Fibroblast of the aortic adventitia (primary cell): Measurements from ENCODE around the gene BPTF. TPM values are rescaled to one million over a fixed set of nuclear protein-coding genes. Genes with fewer than 3 reads are reported as not detected.
A peak's percentile ranks its signal among the peaks of the same experiment; 100 is the strongest.
"Not testable (repeated sequence)": the region's sequence is repeated elsewhere in the genome, so short reads cannot be mapped to it uniquely, and the experiment has no call there.

Source experiments
- DNase-seq: peaks from one replicate; pipeline ENCODE4 v3.0.0-alpha.2; 2010; ENCODE audit warnings: low read depth
- H3K4me3 ChIP-seq: 2 replicates; pipeline ENCODE4 v1.5.1; 2011; ENCODE audit warnings: low read depth, mild to moderate bottlenecking, control low read depth, low read length, moderate library complexity
- CTCF ChIP-seq: IDR thresholded peaks from 2 replicates; pipeline ENCODE4 v1.5.1; 2011; ENCODE audit warnings: mild to moderate bottlenecking, low read length, control low read depth, inconsistent platforms; ENCODE audit not compliant: insufficient read depth
- total RNA-seq: library from RNA; depleted of rRNA; stranded (reverse); fragments of >200 nt; gene quantifications from 2 replicates; pipeline ENCODE4 v1.2.3, GENCODE V29; 2012; ENCODE audit warnings: low replicate concordance

The BPTF gene
- total RNA-seq, 1 donor = 65.4 TPM

GRCh38 chr17:67801626-67802175 lies 23.6 kb upstream of the BPTF start:
- H3K4me3 ChIP-seq = no peak overlapping the region
- DNase-seq = no peak
- no peak for TF ChIP-seq CTCF

GRCh38 chr17:67810464-67810863 lies 14.8 kb upstream of the BPTF start:
- H3K4me3 ChIP-seq = no peak overlapping the region
- no peak for DNase-seq
- no peak for TF ChIP-seq CTCF

DNA sequence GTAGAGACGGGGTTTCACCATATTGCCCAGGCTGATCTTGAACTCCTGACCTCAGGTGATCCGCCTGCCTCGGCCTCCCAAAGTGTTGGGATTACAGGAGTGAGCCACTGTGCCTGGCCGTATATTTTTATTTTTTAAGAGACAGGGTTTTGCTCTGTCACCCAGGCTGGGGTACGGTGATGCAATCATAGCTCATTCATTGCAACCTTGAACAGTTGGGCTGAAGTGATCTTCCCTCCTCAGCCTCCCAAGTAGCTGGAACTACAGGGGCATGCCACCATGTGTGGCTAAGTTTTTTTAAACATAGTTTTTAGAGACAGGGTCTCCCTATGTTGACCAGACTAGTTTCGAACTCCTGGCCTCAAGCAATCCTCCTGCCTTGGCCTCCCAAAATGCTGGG lies 12.9 kb upstream of the BPTF start:
- not testable (repeated sequence) for H3K4me3 ChIP-seq, DNase-seq

- H3K4me3 ChIP-seq = no peak overlapping the region
- no peak for DNase-seq
- TF ChIP-seq CTCF = no peak
Observed at GRCh38 chr17:67813803-67814180, 11.5 kb upstream of the BPTF start.

GRCh38 chr17:67818110-67819002 lies 6.9 kb upstream of the BPTF start:
- no peak for DNase-seq
- H3K4me3 ChIP-seq = no peak overlapping the region
- no peak for TF ChIP-seq CTCF

DNA sequence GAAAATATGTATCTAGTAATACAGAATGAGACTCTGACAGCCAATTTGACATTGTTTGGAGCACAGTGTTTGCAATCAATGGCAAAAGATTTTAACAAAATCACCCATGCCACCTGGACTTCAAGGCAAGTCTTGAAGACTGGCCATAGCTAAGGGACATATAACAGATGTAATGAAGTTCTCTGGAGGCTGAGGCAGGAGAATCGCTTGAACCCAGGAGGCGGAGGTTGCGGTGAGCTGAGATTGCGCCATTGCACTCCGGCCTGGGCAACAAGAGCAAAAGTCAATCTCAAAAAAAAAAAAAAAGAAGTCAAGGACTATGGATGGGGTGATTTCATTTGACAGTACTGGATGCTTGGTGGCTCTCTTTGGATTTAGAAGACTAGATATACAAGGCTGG lies 5.6 kb upstream of the BPTF start:
- DNase-seq = no peak
- no peak overlapping the region for H3K4me3 ChIP-seq
- TF ChIP-seq CTCF = no peak

DNA sequence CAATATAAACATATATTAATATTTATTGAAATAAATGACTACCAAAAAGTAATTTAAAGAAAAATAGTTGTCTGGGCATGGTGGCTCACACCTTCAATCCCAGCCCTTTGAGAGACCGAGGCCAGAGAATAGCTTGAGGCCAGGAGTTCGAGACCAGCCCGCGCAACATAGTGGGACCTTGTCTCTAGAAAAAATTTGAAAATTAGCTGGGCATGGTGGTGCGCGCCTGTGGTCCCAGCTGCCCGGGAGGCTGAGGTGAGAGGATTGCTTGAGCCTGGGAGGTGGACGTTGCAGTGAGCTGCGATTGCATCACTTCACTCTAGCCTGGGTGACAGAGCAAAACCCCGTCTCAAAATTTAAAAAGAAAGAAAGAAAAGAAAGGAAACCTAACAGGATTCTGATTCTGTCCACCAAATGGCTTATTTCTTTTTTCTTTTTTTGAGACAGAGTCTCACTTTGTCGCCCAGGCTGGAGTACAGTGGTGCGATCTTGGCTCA lies 3.4 kb upstream of the BPTF start:
- TF ChIP-seq CTCF = no peak
- H3K4me3 ChIP-seq = no peak overlapping the region
- DNase-seq = no peak

GRCh38 chr17:67825627-67826601 lies 611 bp downstream of the BPTF start:
- DNase-seq = peak; percentile 25

More at GRCh38 chr17:67825627-67826601, 611 bp downstream of the BPTF start:
- H3K4me3 ChIP-seq = peak overlapping the region; percentile 96
